Dedifferentiated amniotic fluid mesenchymal stem cell (primary cell): ENCODE data around the gene GJD3.
A peak's percentile ranks its signal among the peaks of the same experiment; 100 is the strongest.
"Not testable (repeated sequence)": the region's sequence is repeated elsewhere in the genome, so short reads cannot be mapped to it uniquely, and the experiment has no call there.

Experiments
- DNase-seq: peaks from one replicate; pipeline ENCODE4 v3.0.0-alpha.2; 2016; ENCODE audit errors: extremely low spot score

The GJD3 gene

DNA sequence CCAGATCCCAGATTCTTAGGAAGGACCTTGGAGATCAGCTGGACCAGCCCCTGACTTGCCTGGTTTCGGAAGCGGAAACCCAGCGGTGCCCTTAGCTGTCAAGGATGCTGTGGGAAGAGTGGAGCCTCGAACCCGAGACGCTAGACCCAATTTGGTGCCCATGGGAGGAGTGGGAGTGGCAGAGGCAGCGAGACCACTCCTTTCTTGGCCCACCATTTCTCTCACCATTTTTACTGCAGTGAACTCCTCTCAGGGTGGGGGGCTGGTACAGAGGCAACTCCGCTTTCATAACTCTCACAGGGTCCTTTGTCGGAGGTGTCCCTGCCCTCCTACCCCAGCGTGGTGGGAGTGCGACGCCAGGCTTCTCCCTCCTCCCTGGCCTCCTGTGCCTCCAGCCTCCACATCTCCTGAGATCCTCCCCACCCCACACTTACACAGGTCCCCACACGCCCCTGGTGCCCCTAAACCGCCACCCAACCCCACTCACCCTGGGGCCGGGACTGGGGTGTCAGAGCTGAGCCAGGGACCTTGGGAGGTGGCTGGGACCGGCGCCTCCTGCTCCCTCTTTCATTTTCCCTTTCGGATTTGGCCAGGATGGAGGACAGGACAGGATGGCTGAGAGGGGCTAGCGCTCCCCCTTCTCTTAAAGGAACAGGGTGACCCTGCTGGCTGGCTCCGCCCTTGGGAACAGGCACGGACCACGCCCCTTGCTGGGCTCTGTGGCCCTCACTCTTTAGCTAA, at the start of gene GJD3:
GJD3 (minus strand) TSS at position 617 of the 741 bp plus-strand sequence. CDS start 922 bp downstream, outside the sequence.
- DNase-seq: no peak

- not testable (repeated sequence) for DNase-seq
Measured at GRCh38 chr17:40414312-40414711, 49.8 kb upstream of the GJD3 start.

DNA sequence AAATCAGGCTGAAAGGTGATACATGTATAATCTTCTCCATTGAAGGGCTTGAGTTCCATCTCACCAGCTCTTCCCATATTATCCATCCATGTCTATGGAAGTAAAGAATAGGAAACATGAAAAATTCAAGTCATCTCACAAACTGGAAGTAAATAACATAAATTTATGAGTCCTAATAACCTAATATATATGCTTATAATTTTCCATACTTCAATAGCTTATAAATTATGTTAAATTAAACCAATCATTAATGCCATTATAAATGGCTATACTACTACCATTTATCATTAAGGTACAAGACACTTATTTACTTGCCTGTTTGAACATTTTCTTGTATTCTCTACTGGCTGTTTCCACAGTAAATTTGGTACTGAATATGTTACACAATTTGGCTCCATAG, 48.3 kb upstream of the GJD3 start:
- no peak for DNase-seq

DNA sequence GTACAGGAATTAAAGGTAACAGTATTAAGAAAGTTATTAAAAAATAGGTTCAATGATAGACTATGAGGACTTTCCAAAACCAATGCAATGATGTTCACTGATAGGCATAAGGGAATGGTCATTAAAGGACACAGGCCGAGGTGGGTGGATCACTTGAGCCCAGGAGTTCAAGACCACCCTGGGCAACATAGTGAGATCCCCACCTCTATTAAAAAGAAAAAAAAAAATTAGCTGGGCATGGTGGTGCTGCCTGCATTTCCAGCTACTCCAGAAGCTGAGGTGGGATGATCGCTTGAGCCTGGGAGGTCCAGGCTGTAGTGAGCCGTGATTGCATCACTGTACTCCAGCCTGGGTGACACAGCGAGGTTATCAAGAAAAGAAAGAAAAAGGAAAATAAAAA, 47.3 kb upstream of the GJD3 start:
- DNase-seq: no peak

- no peak for DNase-seq
Measured at GRCh38 chr17:40410082-40410481, 45.5 kb upstream of the GJD3 start.

GRCh38 chr17:40409540-40409939, 45.0 kb upstream of the GJD3 start:
- DNase-seq: not testable (repeated sequence)

DNA sequence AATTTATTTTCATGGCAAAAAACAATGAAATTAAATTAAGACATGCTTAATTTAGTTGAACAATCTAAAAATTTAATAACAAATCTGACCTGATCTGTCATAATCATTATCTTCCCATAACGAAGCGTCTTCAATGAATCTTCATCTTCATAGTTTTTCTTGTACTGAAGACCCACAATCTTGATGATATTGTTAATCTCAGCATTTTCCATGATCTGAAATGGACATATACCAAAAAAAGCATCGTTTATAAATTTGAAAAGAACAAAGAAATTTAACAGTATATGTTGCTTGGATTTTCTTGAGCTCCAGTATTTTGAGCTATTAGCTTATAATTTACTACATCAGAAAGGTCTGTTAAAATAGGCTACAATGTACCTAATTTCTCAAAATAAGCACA, 42.9 kb upstream of the GJD3 start:
- DNase-seq: peak; percentile 1

- DNase-seq: no peak
Measured at GRCh38 chr17:40404003-40404402, 39.5 kb upstream of the GJD3 start.

- DNase-seq: peak; percentile 3
Measured at GRCh38 chr17:40402668-40403067, 38.1 kb upstream of the GJD3 start.

DNA sequence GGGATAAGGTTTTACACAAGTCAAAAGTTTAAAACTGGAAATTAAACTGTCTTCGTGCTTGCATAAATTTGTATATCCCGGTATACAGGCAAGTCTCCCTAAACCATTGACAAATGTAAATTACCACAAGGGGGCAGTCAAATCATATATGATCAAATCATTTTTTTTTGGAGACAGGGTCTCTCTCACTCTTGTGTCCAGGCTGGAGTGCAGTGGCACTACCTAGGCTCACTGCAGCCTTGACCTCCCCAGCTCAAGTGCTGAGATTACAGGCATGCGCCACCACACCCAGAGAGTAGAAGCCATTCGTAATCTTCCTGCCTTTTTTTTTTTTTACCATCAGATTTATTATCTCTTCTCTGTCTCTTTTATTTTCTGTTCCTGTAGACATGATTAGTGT, 34.6 kb upstream of the GJD3 start:
- peak; percentile 78 for DNase-seq

GRCh38 chr17:40386555-40386954, 22.0 kb upstream of the GJD3 start:
- DNase-seq: not testable (repeated sequence)

- DNase-seq: no peak
Measured at GRCh38 chr17:40382251-40382650, 17.7 kb upstream of the GJD3 start.

DNA sequence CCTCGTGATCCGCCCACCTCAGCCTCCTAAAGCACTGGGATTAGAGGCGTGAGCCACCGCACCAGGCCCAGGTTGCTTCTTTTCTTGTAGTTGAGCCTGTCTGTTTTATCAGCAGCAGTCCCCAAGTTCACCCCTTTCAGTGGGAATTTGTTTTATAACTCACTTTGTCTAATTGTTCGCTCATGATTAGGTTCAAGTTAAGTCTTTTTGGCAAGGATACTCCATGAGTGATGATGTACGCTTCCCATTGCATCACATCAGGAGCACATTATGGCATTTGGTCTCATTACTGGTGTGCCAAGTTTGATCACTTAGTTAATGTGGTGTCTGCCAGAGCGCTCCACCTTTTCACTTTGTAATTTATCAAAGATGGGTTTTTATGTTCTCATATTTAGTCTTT, 14.4 kb upstream of the GJD3 start:
- no peak for DNase-seq

- no peak for DNase-seq
Measured at GRCh38 chr17:40377832-40378231, 13.3 kb upstream of the GJD3 start.

GRCh38 chr17:40376541-40376940, 12.0 kb upstream of the GJD3 start:
- not testable (repeated sequence) for DNase-seq

- not testable (repeated sequence) for DNase-seq
Measured at GRCh38 chr17:40375786-40376185, 11.2 kb upstream of the GJD3 start.

DNA sequence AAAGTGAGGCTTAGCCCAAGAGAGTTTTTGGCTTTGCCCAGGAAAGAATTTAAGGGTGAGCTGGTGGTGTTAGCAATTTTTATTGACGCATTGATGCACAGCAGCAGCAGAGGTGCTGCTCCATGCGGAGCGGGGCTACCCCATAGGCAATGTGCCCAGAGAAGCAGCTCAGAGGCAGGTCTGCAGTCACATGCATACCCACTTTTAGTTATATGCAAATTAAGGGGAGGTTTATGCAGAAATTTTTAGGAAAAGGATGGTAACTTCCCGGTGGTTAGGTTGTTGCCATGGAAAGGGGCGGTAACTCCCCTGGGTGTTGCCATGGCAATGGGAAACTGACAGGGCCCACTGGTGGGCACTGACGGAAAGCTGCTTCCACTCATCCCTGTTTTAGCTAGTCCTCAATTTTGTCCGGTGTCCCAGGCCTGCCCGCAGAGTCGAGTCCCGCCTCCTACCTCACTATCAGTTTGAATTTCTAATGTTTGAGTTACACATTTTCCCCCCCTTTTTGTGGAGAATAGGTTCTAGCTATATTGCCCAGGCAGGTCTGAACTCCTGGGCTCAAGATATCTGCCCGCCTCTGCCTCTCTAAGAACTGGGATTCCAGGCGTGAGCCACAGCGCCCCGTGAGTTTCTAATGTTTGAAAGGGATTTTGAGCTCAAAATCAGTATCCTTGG, 10.4 kb upstream of the GJD3 start:
- DNase-seq: no peak

DNA sequence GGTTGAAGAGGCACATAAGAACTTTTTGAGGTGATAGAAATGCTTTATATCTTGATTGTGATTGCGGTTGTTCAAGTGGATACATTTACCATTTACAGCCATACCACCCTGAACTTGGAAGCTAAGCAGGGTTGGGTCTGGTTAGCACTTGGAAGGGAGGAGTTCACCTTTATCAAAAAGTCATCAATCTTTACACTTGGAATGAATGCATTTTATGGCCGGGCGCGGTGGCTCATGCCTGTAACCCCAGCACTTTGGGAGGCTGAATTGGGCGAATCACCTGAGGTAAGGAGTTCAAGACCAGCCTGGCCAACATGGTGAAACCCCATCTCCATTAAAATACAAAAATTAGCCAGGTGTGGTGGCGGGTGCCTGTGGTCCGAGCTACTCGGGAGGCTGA, 9.5 kb upstream of the GJD3 start:
- no peak for DNase-seq

GRCh38 chr17:40373324-40373723, 8.8 kb upstream of the GJD3 start:
- peak; percentile 48 for DNase-seq

- not testable (repeated sequence) for DNase-seq
Measured at GRCh38 chr17:40372644-40373043, 8.1 kb upstream of the GJD3 start.

DNA sequence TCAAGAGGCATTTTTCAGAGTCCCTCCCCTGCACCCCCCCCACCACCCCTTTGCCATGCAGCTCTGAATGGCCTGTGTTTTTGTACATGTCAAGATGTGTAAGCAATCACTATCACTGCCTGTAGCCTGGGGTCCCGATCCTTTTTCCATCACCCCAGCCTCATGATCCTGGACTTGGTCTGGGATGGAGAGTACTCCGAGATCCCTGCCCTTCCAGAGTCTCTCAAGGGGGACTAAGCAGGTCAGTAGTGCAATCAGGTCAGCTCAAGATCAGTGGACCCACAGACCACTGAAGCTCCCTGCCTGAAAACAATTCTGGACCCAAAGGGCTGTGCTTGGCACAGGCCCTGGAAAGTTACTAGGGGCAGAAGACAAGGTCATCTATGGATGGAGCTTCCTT, 7.5 kb upstream of the GJD3 start:
- DNase-seq: no peak

- DNase-seq: no peak
Measured at GRCh38 chr17:40371261-40371929, 6.9 kb upstream of the GJD3 start.

DNA sequence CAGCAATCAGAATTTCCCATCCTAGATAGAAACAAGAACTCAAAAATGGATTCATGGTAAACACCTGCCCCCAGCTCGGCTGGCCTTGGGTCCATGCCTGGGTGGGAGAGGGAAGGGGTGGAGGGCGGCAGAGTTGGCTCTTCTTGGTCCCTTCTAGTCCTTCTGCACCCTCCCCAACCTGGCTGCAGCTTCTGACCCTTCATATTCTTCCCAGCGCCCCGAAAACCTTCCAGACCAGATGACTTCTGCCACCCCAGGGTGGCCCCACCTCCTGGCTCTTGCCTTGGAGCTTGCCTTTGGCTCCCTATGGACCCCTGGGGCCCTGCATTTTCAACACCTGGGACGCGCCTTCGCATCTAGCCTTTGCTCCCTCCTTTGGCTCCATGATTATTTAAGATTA, 5.4 kb upstream of the GJD3 start:
- no peak for DNase-seq
